ENCODE measurements around the gene EHD1. TPM values are rescaled to one million over a fixed set of nuclear protein-coding genes. Genes with fewer than 3 reads are reported as not detected.
"Not testable (repeated sequence)": the region's sequence is repeated elsewhere in the genome, so short reads cannot be mapped to it uniquely, and the experiment has no call there.

The EHD1 gene
- total RNA-seq, 1 donor from 2014 or later, result 47.3 TPM

DNA sequence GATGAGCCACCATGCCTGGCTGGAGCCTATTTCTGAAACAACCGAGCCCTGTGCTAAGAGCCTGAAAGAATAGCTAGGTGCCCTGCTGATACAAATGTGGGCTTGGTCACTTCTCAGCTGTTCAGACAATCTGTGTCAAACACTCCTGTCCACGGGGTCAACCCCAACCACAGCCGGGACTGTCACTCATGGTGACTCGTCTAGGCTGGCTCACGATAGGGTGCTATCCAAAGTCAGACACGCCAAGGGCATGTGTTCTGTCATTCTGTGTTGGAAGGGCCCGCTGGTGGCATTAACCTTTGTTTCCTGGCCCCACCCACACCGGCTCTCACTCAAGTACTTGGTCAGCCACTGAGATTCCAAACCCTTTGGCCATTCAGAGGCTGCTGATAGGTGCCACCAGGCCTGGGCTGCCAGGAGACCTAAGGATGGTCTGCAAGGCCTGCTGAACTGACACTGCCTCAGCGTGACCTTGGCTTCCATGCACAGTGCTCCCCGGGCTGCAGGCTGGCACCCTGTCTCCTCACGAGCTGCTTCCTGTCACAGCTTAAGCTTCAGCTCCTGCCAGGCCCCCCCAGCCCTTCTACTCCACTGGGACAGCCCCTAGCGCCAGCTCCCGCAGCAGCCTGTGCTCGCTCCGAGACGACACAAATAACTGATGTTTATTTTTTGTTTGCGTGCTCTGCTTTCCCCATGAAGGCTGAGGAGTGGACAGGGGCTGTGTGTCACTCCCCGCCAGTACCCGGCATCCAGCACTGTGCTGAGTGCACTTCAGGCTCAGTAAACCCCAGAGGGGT, 19.8 kb downstream of the EHD1 start:
- no peak for DNase-seq (ENCODE audit: low spot score)

- no peak for DNase-seq (ENCODE audit: low spot score)
Measured at GRCh38 chr11:64857485-64857884, 20.9 kb downstream of the EHD1 start.

DNA sequence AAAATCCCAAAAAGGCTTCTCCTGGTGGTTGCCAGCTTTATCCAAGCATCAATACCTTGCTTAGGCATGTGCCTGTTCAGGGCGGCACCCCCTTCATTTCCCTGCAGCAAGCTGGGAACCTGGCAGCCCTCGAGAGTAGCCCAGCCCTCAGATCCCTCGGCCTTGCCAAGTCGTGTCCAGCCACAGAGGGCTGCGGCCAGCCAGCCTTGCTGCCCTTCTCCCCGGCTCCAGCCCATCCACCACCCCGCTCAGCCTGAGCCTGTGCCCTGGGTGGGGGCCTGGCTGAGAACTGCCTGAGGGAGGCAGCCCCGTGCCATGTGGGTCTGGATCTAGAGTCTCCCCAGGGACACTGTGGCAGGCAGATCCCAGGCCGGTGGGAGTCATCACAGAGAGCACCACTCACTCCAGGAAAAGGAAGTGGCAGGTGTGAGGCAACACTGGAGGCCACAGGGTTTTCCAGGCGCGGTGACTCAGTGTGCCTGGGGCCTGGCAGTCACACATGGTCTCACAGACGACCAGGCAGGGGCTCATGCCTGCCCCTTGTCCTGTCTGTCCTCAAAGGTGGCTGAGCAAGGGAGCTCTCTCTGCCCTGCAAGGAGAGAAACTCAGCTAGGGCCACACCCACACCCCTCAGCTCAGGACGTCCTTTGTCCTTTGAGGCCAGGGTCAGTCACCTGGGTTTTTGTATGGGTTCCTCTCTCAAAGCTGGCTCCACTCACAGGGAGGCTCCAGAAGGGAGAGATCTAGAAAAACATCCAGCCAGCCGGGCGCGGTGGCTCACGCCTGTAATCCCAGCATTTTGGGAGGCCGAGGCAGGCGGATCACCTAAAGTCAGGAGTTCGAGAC, 21.8 kb downstream of the EHD1 start:
- peak; percentile 81 for DNase-seq (ENCODE audit: low spot score)

DNA sequence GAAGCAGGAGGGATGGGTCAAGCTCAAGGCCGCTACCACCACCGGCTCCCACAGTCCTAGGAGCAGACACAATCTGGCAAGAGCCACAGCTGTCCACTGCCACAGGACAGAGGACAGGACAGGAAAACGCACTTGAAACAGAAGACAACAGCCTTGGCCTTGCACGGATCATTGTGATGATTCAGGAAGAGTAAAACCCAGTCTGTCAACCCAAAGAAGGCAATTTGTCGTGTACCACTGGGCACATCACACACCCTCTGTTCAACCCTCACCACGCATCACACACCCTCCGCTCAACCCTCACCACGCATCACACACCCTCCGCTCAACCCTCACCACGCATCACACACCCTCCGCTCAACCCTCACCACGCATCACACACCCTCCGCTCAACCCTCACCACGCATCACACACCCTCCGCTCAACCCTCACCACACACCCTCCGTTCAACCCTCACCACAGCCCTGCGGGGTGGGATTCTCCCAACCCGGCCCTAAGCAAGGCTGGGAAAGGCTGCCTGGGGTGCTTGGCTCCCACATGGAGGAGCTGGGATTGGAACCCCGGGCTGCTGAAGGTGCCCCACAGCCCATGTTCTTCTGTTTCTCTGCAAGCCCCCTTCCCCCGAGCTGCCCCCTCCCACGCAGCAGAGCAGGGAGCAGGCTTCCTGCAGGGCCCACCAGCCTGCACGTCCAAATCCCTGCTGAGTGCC, 22.7 kb downstream of the EHD1 start:
- DNase-seq (ENCODE audit: low spot score), result no peak

- DNase-seq (ENCODE audit: low spot score), result peak; percentile 88
Measured at GRCh38 chr11:64854534-64855502, 23.6 kb downstream of the EHD1 start.

GRCh38 chr11:64854157-64854533, 24.3 kb downstream of the EHD1 start:
- no peak for DNase-seq (ENCODE audit: low spot score)

GRCh38 chr11:64853709-64854108, 24.7 kb downstream of the EHD1 start:
- no peak for DNase-seq (ENCODE audit: low spot score)

DNA sequence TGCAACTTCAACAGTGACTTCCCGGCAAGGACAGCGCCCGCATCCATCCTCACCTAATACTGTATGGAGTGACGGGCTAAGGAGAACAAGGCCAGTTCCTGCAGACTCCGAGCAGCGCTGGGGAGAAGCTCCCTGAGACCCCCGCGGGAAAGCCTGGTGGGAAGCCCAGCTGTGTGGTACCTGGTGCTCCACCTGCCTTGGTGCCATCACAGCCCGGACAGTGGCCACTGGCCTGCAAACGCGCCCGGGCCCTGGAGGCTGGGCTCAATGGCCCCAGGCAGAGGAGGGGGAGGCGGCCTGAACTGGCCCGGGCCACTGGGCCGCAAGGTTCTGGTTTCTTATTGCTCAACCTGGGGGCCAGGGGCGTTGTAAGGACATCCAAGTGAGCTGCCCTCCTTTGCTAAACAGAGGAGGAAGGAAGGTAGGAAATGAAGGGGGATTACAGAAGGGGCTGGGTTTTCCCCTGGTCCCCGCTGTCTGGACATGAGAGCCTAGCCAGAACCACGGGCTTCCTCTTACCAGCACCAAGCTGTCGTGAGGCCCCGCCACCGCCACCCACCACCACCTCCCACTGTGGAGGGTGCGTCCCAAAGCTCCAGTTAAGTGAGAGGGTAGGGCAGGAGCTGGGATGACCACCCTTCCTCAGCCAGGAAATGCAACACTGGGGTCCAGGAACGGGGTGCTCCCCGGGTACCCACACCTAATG, 25.5 kb downstream of the EHD1 start:
- DNase-seq (ENCODE audit: low spot score), result no peak

GRCh38 chr11:64851831-64852351, 26.5 kb downstream of the EHD1 start:
- DNase-seq (ENCODE audit: low spot score), result no peak

DNA sequence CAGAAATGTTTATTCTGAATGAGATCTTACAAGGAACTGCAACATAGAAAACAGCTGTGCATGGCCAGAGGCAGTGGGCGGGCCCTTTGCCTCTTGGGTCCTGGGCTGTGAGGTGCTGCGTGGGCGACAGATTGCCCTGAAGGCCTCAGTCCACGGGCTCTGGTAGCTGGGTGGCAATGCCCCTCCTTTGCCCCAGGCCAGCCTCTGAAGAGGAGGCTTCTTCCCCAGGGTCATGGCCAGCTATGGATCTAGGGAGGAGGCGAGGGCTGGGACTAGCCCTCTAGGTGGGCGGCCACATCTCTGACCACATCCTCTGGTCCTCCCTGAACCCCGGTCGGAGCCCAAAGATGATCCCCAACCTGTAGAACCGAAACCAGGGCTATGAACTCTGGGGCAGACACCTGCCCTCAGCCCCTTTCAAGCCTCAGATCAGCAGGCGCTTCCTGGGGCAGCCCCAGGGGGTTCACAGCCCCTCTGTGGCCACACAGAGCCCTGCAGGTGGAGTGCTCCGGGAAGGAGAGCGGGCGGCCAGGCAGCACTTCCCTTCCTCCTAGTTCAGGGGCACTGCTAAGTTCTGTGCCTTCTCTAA, 27.3 kb downstream of the EHD1 start:
- DNase-seq (ENCODE audit: low spot score), result no peak

GRCh38 chr11:64849598-64850356, 28.6 kb downstream of the EHD1 start:
- DNase-seq (ENCODE audit: low spot score), result no peak

DNA sequence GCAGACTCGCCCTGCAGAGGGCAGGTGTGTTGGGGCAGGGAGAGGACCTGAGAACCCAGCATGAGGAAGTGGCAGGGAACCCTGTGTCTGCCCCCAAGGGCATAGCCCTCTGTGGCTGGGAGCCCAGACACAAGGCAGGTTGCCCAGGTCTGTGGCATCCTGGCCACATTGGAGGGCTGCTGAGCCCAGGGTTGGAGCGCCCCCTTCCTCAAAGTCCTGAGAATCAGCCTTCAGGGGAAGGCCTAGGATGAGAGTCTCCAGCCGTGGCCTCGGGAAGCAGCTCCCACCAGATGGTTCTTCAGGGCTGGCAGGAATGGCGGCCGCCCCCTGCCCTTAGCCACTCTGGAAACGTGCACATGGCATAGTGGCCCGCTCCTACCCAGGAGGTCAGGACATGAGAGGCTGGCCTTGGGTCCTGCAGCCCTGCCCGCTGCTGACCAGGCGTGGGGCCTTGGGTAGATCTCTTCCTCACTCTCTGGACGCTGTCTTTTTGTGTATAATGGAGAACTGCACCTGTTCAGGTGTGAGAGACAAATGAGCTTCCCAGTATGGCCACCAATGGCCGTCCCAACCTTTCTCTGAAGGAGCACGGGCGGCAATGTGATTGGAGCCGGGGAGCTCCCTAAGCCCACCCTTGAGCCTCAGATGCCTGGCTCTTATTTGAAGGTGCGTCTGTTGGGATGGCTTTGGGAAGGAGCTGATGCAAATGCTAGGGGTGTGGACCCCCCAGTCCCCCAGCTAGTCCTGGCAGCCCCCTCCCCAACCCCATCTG, 29.4 kb downstream of the EHD1 start:
- no peak for DNase-seq (ENCODE audit: low spot score)

GRCh38 chr11:64848214-64848825, 30.1 kb downstream of the EHD1 start:
- DNase-seq (ENCODE audit: low spot score), result no peak

- peak; percentile 94 for DNase-seq (ENCODE audit: low spot score)
Measured at GRCh38 chr11:64846998-64847666, 31.3 kb downstream of the EHD1 start.

DNA sequence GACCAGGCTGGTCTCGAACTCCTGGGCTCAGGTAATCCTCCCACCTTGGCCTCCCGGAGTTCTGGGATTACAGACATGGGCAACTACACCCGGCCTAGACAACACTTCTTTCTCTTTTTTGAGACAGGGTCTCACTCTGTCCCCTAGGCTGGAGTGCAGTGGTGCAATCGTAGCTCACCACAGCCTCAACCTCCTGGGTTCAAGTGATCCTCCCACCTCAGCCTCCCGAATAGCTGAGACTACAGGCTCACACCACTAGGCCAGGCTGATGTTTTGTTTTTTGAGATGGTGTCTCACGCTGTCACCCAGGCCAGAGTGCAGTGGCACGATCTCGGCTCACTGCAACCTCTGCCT, 32.7 kb downstream of the EHD1 start:
- DNase-seq (ENCODE audit: low spot score), result not testable (repeated sequence)

DNA sequence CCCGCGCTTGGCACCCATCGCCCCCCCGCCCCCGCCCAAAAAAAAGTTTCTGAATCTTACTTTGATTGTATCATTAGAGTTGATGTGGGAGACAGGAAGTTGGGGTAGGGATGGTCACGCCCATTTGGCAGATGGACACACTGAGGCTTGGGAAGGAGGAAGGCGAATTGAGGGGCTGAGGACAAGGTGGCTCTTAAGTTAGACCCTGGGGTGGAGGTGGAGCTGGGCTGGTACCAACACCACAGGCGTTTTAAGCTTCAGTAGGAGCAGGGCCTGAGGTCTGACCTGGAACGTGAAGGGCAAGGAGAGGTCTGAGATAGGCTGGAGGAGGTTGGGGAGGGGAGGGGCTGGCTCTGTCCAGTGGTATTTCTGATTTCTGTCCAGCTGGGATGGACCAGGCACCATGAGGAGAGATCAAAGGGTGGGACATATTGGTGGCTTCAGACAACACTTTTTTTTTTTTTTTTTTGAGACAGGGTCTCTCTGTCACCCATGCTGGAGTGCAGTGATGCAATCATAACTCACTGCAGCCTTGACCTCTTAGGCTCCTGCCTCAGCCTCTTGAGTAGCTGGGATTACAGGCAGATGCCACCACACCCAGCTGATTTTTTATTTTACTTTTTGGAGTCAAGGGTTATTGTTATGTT, 33.2 kb downstream of the EHD1 start:
- no peak for DNase-seq (ENCODE audit: low spot score)

All from ureter (tissue), 1 donor.